ENCODE data around the gene MAP2K2. TPM values are rescaled to one million over a fixed set of nuclear protein-coding genes. Genes with fewer than 3 reads are reported as not detected.
"Not testable (repeated sequence)": the region's sequence is repeated elsewhere in the genome, so short reads cannot be mapped to it uniquely, and the experiment has no call there.

MAP2K2 gene
- 96.0 TPM for total RNA-seq

GRCh38 chr19:4123615-4124568 lies at the start of gene MAP2K2:
TSS of gene MAP2K2 (minus strand) at chr19:4124122. CDS start at chr19:4123875, 247 bp downstream.
- DNase-seq, result peak; percentile 98

- peak; percentile 81 for DNase-seq
Observed at GRCh38 chr19:4172861-4173473, 49.0 kb upstream of the MAP2K2 start.

- no peak for DNase-seq
Observed at GRCh38 chr19:4171676-4172075, 47.8 kb upstream of the MAP2K2 start.

- no peak for DNase-seq
Observed at GRCh38 chr19:4164262-4164661, 40.3 kb upstream of the MAP2K2 start.

GRCh38 chr19:4161415-4162077 lies 37.6 kb upstream of the MAP2K2 start:
- no peak for DNase-seq

GRCh38 chr19:4157971-4158370 lies 34.0 kb upstream of the MAP2K2 start:
- not testable (repeated sequence) for DNase-seq

- no peak for DNase-seq
Observed at GRCh38 chr19:4157164-4157563, 33.2 kb upstream of the MAP2K2 start.

GRCh38 chr19:4154571-4155312 lies 30.8 kb upstream of the MAP2K2 start:
- no peak for DNase-seq

GRCh38 chr19:4152241-4152998 lies 28.5 kb upstream of the MAP2K2 start:
- DNase-seq, result no peak

- DNase-seq, result no peak
Observed at GRCh38 chr19:4151623-4152022, 27.7 kb upstream of the MAP2K2 start.

GRCh38 chr19:4149518-4150288 lies 25.8 kb upstream of the MAP2K2 start:
- DNase-seq, result no peak

- no peak for DNase-seq
Observed at GRCh38 chr19:4144666-4145249, 20.8 kb upstream of the MAP2K2 start.

- not testable (repeated sequence) for DNase-seq
Observed at GRCh38 chr19:4142916-4143315, 19.0 kb upstream of the MAP2K2 start.

GRCh38 chr19:4140237-4140711 lies 16.4 kb upstream of the MAP2K2 start:
- peak; percentile 44 for DNase-seq

- DNase-seq, result peak; percentile 68
Observed at GRCh38 chr19:4139614-4140236, 15.8 kb upstream of the MAP2K2 start.

GRCh38 chr19:4138445-4138844 lies 14.5 kb upstream of the MAP2K2 start:
- DNase-seq, result no peak

GRCh38 chr19:4136680-4137088 lies 12.8 kb upstream of the MAP2K2 start:
- DNase-seq, result no peak

GRCh38 chr19:4135386-4135785 lies 11.5 kb upstream of the MAP2K2 start:
- not testable (repeated sequence) for DNase-seq

GRCh38 chr19:4134351-4134750 lies 10.4 kb upstream of the MAP2K2 start:
- no peak for DNase-seq

Data from tongue (tissue), 2 donors.